ENCODE measurements around the gene ACSL5.
"Not testable (repeated sequence)": the region's sequence is repeated elsewhere in the genome, so short reads cannot be mapped to it uniquely, and the experiment has no call there.

Gene ACSL5

GRCh38 chr10:112464074-112464473 is 90.2 kb downstream of the ACSL5 start:
- not testable (repeated sequence) for DNase-seq (ENCODE audit: low read depth)

- no peak for DNase-seq (ENCODE audit: low read depth)
Observed at GRCh38 chr10:112465299-112465883, 91.5 kb downstream of the ACSL5 start.

DNA sequence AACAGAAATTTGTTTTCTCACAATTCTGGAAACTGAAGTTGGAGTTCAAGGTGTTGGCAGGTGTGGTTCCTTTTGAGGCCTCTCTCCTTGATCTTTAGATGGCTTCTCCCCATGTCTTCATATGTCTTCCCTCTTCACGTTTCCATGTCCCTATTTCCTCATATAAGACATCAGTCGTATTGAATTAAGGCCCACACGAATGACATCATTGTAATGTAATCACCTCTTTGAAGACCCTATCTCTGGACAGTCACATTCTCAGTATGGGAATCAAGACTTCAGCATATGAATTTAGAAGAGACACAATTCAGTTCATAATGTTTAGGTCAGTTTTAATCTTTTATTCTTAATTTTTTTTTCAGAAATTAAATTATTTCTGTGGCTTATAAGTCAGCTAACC is 92.9 kb downstream of the ACSL5 start:
- DNase-seq (ENCODE audit: low read depth): no peak

GRCh38 chr10:112467541-112468075 is 93.7 kb downstream of the ACSL5 start:
- no peak for DNase-seq (ENCODE audit: low read depth)

DNA sequence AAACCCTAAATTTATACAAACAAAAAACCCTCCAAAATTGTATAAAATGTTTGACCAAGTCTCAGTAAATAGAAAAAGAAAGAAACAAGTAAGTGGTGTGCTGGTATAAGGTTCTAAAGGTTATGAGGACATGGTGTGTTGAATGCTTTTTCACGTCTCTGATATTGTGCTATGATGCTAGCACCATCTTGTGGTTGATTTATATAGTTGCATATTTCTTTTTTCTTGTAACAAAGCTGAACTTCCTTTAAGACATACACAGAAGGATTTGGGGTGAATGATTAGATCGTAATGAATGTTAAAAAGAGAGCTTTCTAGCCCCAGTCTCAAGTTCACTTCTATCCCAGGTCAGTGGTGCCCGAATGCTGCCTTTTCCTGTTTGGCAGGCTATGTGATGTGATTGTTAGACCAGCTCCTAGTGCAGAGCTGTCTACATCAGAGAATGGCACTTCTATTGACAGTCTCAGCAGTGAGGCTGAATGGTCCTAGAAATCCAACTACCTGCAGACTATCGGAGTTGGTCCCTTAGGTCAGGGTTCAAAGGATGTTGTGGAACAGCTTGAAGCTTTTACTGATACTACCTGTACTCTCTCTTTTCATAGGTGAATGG is 98.1 kb downstream of the ACSL5 start:
- DNase-seq (ENCODE audit: low read depth): no peak

GRCh38 chr10:112475575-112476218 is 101.8 kb downstream of the ACSL5 start:
- DNase-seq (ENCODE audit: low read depth): no peak

Measured in stimulated activated CD8-positive, alpha-beta memory T cell treated with anti-CD3 and anti-CD28 coated beads, Interleukin-12 subunit alpha, Interleukin-12 subunit beta, amount 100 ng/mL, for 1 hour (primary cell).